Mesenchymal stem cell (in vitro differentiated cells and primary cell): ENCODE measurements around the gene S100A4.
A peak's percentile ranks its signal among the peaks of the same experiment; 100 is the strongest.

ENCODE experiments used
- DNase-seq: peaks from one replicate; pipeline ENCODE4 v3.0.0-alpha.2; 2013
- H2AFZ ChIP-seq: one replicate; pipeline ENCODE4 v1.6.1; 2013; ENCODE audit warnings: low read depth, mild to moderate bottlenecking, control low read depth, inconsistent platforms, low read length, moderate library complexity
- H2AK5ac ChIP-seq: 2 replicates; pipeline ENCODE4 v1.6.1; 2013; ENCODE audit warnings: low read length, moderate library complexity, mild to moderate bottlenecking, inconsistent platforms; ENCODE audit not compliant: severe bottlenecking
- H2BK120ac ChIP-seq: one replicate; pipeline ENCODE4 v1.6.1; 2013; ENCODE audit warnings: low read depth, mild to moderate bottlenecking, inconsistent platforms, low read length, moderate library complexity
- H2BK12ac ChIP-seq, 2 experiments: one replicate each; pipeline ENCODE4 v1.6.1; 2013; ENCODE audit warnings: inconsistent platforms in 2 of 2, low read length in 2 of 2, mild to moderate bottlenecking in 2 of 2, moderate library complexity in 2 of 2, control low read depth in 1 of 2
- H2BK15ac ChIP-seq: one replicate; pipeline ENCODE4 v1.6.1; 2013; ENCODE audit warnings: mild to moderate bottlenecking, low read depth, inconsistent platforms; ENCODE audit not compliant: poor library complexity, severe bottlenecking
- H2BK5ac ChIP-seq: 2 replicates; pipeline ENCODE4 v1.6.1; 2013; ENCODE audit warnings: low read depth, mild to moderate bottlenecking, low read length, control low read depth, inconsistent platforms; ENCODE audit not compliant: poor library complexity, severe bottlenecking
- H3K14ac ChIP-seq, 2 experiments: one replicate each; pipeline ENCODE4 v1.6.1; 2013; ENCODE audit warnings: inconsistent platforms in 2 of 2, low read length in 2 of 2, control low read depth in 1 of 2, mild to moderate bottlenecking in 1 of 2, moderate library complexity in 1 of 2
- H3K18ac ChIP-seq, 2 experiments: one replicate each; pipeline ENCODE4 v1.6.1; 2013; ENCODE audit warnings: inconsistent platforms in 2 of 2, low read length in 2 of 2, control low read depth in 1 of 2, low read depth in 1 of 2, mild to moderate bottlenecking in 1 of 2
- H3K23ac ChIP-seq, 2 experiments: one replicate each; pipeline ENCODE4 v1.6.1; 2013; ENCODE audit warnings: inconsistent platforms in 2 of 2, low read length in 2 of 2, mild to moderate bottlenecking in 2 of 2, moderate library complexity in 2 of 2, control low read depth in 1 of 2
- H3K27ac ChIP-seq: 2 replicates; pipeline ENCODE4 v1.5.1; 2013; ENCODE audit warnings: mild to moderate bottlenecking, moderate library complexity, low read length, control low read depth, inconsistent platforms; ENCODE audit not compliant: poor library complexity, severe bottlenecking
- H3K27me3 ChIP-seq, 2 experiments: 2 replicates each; pipeline versions ENCODE4 v1.6.1 to v1.7.0; 2013; ENCODE audit warnings: low read length in 2 of 2, mild to moderate bottlenecking in 2 of 2, moderate library complexity in 2 of 2, control low read depth in 1 of 2, inconsistent platforms in 1 of 2; ENCODE audit not compliant: control insufficient read depth in 1 of 2, insufficient read depth in 1 of 2
- H3K36me3 ChIP-seq, 2 experiments: 2 replicates each; pipeline versions ENCODE4 v1.6.1 to v1.7.0; 2013; ENCODE audit warnings: low read length in 2 of 2, control low read depth in 1 of 2, inconsistent platforms in 1 of 2, low read depth in 1 of 2, mild to moderate bottlenecking in 1 of 2; ENCODE audit not compliant: insufficient read depth in 2 of 2, control insufficient read depth in 1 of 2
- H3K4ac ChIP-seq, 2 experiments: one replicate each; pipeline ENCODE4 v1.6.1; 2013; ENCODE audit warnings: inconsistent platforms in 2 of 2, low read length in 2 of 2, mild to moderate bottlenecking in 2 of 2, moderate library complexity in 2 of 2, control low read depth in 1 of 2, low read depth in 1 of 2
- H3K4me1 ChIP-seq: 2 replicates; pipeline ENCODE4 v1.6.1; 2013; ENCODE audit warnings: low read depth, low read length, control low read depth; ENCODE audit not compliant: control insufficient read depth, insufficient read depth
- H3K4me2 ChIP-seq: 2 replicates; pipeline ENCODE4 v1.6.1; 2013; ENCODE audit warnings: low read length, mild to moderate bottlenecking, inconsistent platforms; ENCODE audit not compliant: poor library complexity, severe bottlenecking
- H3K4me3 ChIP-seq, 2 experiments: 2 replicates each; pipeline versions ENCODE4 v1.5.1 to v1.7.0; 2013; ENCODE audit warnings: low read length in 2 of 2, mild to moderate bottlenecking in 2 of 2, control low read depth in 1 of 2, low read depth in 1 of 2; ENCODE audit not compliant: insufficient read depth in 1 of 2
- H3K79me1 ChIP-seq: replicated peaks from 2 replicates; pipeline ENCODE4 v1.6.1; 2013; ENCODE audit warnings: mild to moderate bottlenecking, control low read depth, low read length, inconsistent platforms; ENCODE audit not compliant: poor library complexity, severe bottlenecking
- H3K9ac ChIP-seq: 2 replicates; pipeline ENCODE4 v1.7.0; 2013; ENCODE audit warnings: mild to moderate bottlenecking, low read length, moderate library complexity
- H3K9me3 ChIP-seq: 2 replicates; pipeline ENCODE4 v1.7.0; 2013; ENCODE audit warnings: mild to moderate bottlenecking, low read length; ENCODE audit not compliant: control insufficient read depth
- H4K8ac ChIP-seq: one replicate; pipeline ENCODE4 v1.6.1; 2013; ENCODE audit warnings: inconsistent platforms, mild to moderate bottlenecking, low read length, moderate library complexity
- H4K91ac ChIP-seq: one replicate; pipeline ENCODE4 v1.6.1; 2013; ENCODE audit warnings: mild to moderate bottlenecking, low read length, inconsistent platforms
- WGBS: methylation state at CpG from one replicate; pipeline ENCODE4 v1.1.7; 2013; ENCODE audit warnings: mixed read lengths; 5-methylcytosine and 5-hydroxymethylcytosine counted together

S100A4 gene

DNA sequence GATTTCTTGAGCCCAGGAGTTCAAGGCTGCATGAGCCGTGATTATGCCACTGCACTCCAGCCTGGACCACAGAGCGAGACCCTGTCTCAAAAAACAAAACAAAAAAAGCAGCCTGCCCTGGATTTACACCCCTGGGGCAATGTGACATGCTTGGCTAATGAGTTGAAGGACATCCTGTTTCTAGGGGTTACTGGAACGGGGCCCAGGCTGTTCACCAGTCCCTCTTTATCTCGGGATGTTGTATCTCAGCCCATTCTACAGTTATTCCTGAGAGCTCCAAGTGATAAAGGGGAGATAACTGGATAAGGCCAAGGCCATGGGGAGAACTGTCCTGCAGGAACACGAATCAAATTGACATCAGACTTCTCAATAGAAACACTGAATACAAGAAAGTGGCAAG lies 41.7 kb upstream of the S100A4 start:
- no peaks in the 10 kb centered on the region for H3K27me3 ChIP-seq
- no peak overlapping the region for H2BK5ac ChIP-seq
- H4K91ac ChIP-seq = no peak overlapping the region
- H2BK12ac ChIP-seq = peak overlapping the region; percentile 14 to 52
- no peak overlapping the region for H2AK5ac ChIP-seq
- no peak overlapping the region for H4K8ac ChIP-seq
- H3K4me2 ChIP-seq = no peak overlapping the region
- 51% methylated on average over 3 of the region's 5 CpGs for WGBS
- no peak overlapping the region for H3K27ac ChIP-seq
- no peak overlapping the region for H3K4ac ChIP-seq
- no peak overlapping the region for H2AFZ ChIP-seq
- H3K4me3 ChIP-seq = no peak overlapping the region
- H3K9ac ChIP-seq = no peak overlapping the region
- no peak overlapping the region for H2BK120ac ChIP-seq
- DNase-seq = no peak
- H3K79me1 ChIP-seq = no peaks in the 10 kb centered on the region
- no peak overlapping the region for H3K18ac ChIP-seq
- no peak overlapping the region for H3K23ac ChIP-seq
- H3K14ac ChIP-seq = no peak overlapping the region
- H3K36me3 ChIP-seq = no peaks in the 10 kb centered on the region
- H3K9me3 ChIP-seq = no peaks in the 10 kb centered on the region
- H2BK15ac ChIP-seq = no peak overlapping the region
- no peaks in the 10 kb centered on the region for H3K4me1 ChIP-seq

GRCh38 chr1:153586347-153586746 lies 40.7 kb upstream of the S100A4 start:
- no peak overlapping the region for H4K91ac ChIP-seq
- H3K79me1 ChIP-seq = no peaks in the 10 kb centered on the region
- H3K14ac ChIP-seq = no peak overlapping the region
- no peaks in the 10 kb centered on the region for H3K36me3 ChIP-seq
- WGBS = 67% methylated on average over 1 of the region's 1 CpG
- no peaks in the 10 kb centered on the region for H3K4me1 ChIP-seq
- no peak overlapping the region for H3K23ac ChIP-seq
- H3K4me2 ChIP-seq = no peak overlapping the region
- H4K8ac ChIP-seq = no peak overlapping the region
- H2AFZ ChIP-seq = no peak overlapping the region
- H3K18ac ChIP-seq = no peak overlapping the region
- H3K9me3 ChIP-seq = no peaks in the 10 kb centered on the region
- no peak overlapping the region for H2BK120ac ChIP-seq
- H2BK5ac ChIP-seq = no peak overlapping the region
- no peak overlapping the region for H3K4me3 ChIP-seq
- no peak overlapping the region for H3K27ac ChIP-seq
- no peak overlapping the region for H3K9ac ChIP-seq
- no peaks in the 10 kb centered on the region for H3K27me3 ChIP-seq
- H2AK5ac ChIP-seq = no peak overlapping the region
- H2BK15ac ChIP-seq = no peak overlapping the region
- H2BK12ac ChIP-seq = no peak overlapping the region
- H3K4ac ChIP-seq = no peak overlapping the region
- no peak for DNase-seq

GRCh38 chr1:153585006-153585405 lies 39.4 kb upstream of the S100A4 start:
- no peaks in the 10 kb centered on the region for H3K4me1 ChIP-seq
- H2BK12ac ChIP-seq = no peak overlapping the region
- H3K79me1 ChIP-seq = no peaks in the 10 kb centered on the region
- no peaks in the 10 kb centered on the region for H3K9me3 ChIP-seq
- H3K4me3 ChIP-seq = no peak overlapping the region
- no peak overlapping the region for H2BK15ac ChIP-seq
- H4K91ac ChIP-seq = no peak overlapping the region
- H3K9ac ChIP-seq = no peak overlapping the region
- H2AFZ ChIP-seq = no peak overlapping the region
- H3K18ac ChIP-seq = no peak overlapping the region
- H2AK5ac ChIP-seq = no peak overlapping the region
- no peak overlapping the region for H3K23ac ChIP-seq
- H3K14ac ChIP-seq = no peak overlapping the region
- no peak overlapping the region for H2BK120ac ChIP-seq
- no peak for DNase-seq
- H3K4ac ChIP-seq = no peak overlapping the region
- H2BK5ac ChIP-seq = no peak overlapping the region
- H4K8ac ChIP-seq = no peak overlapping the region
- WGBS = 92% methylated on average over 1 of the region's 1 CpG
- no peak overlapping the region for H3K4me2 ChIP-seq
- H3K27ac ChIP-seq = no peak overlapping the region
- H3K27me3 ChIP-seq = no peaks in the 10 kb centered on the region
- no peaks in the 10 kb centered on the region for H3K36me3 ChIP-seq

- Histone ChIP-seq H2BK15ac (no peak overlapping the region), H3K27me3 (no peaks in the 10 kb centered on the region), H2AFZ (no peak overlapping the region), H3K79me1 (no peaks in the 10 kb centered on the region), H4K91ac (no peak overlapping the region), H3K4me2 (no peak overlapping the region), H3K4ac (no peak overlapping the region), H2AK5ac (no peak overlapping the region), H3K4me3 (no peak overlapping the region), H3K9ac (no peak overlapping the region), H2BK5ac (no peak overlapping the region), H3K9me3 (no peaks in the 10 kb centered on the region), H3K27ac (no peak overlapping the region), H2BK12ac (no peak overlapping the region), H2BK120ac (no peak overlapping the region), H3K18ac (no peak overlapping the region), H4K8ac (no peak overlapping the region), H3K36me3 (no peaks in the 10 kb centered on the region), H3K14ac (no peak overlapping the region), H3K23ac (no peak overlapping the region), H3K4me1 (peaks cover under 1% of the 10 kb centered on the region)
- 85% methylated on average over 2 of the region's 2 CpGs for WGBS
- no peak for DNase-seq
Observed at GRCh38 chr1:153583976-153584375, 38.4 kb upstream of the S100A4 start.
